Fibroblast of villous mesenchyme (primary cell): Measurements from ENCODE around the gene WLS. TPM values are rescaled to one million over a fixed set of nuclear protein-coding genes. Genes with fewer than 3 reads are reported as not detected.

Source experiments
- DNase-seq: peaks from one replicate; pipeline ENCODE4 v3.0.0-alpha.2; 2010; ENCODE audit warnings: low read depth
- H3K4me3 ChIP-seq: 2 replicates; pipeline ENCODE4 v1.5.1; 2011; ENCODE audit warnings: low read depth, mild to moderate bottlenecking, low read length
- total RNA-seq: library from RNA; depleted of rRNA; stranded (reverse); fragments of >200 nt; gene quantifications from 2 replicates; pipeline ENCODE4 v1.2.3, GENCODE V29; 2012
- TF ChIP-seq, protein P1 (sequence below): IDR thresholded peaks from 2 replicates; pipeline ENCODE4 v1.5.1; 2012; ENCODE audit warnings: low read depth, mild to moderate bottlenecking, low read length; ENCODE audit not compliant: insufficient read depth

The WLS gene
- total RNA-seq, 1 donor = 66.1 TPM

DNA sequence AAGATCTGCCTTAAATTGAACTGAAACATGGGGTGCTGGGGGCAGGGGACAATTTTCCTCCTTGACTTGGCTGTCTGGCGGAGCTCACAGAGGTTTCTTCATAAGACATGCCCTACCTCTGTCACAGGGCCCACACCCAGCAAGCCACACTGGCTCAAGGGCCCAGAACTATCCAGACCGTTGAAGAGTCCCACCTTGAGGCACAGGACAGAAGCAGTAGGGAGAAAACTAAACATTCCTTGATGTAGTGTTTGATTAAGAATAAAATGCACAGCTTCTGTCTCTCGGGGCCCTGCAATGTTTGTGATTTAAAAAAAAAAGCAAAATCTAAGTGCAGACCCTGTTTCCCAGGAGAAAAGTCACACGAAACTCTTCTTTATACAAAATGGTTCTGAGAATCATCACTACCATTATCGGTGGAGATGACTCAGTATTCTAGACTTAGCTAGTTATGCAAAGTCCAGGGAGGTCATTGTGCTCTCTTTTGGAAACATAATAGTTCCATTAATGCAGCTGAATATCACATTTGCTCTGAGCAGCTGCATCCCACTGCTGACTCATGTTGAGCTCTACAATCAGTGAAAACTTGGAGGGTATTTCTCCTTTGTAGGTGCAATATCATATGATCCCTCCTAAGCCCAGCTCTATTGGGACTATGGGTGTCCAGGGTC, 128.3 kb downstream of the WLS start:
- DNase-seq = peak; percentile 28
- TF ChIP-seq, protein P1, sequence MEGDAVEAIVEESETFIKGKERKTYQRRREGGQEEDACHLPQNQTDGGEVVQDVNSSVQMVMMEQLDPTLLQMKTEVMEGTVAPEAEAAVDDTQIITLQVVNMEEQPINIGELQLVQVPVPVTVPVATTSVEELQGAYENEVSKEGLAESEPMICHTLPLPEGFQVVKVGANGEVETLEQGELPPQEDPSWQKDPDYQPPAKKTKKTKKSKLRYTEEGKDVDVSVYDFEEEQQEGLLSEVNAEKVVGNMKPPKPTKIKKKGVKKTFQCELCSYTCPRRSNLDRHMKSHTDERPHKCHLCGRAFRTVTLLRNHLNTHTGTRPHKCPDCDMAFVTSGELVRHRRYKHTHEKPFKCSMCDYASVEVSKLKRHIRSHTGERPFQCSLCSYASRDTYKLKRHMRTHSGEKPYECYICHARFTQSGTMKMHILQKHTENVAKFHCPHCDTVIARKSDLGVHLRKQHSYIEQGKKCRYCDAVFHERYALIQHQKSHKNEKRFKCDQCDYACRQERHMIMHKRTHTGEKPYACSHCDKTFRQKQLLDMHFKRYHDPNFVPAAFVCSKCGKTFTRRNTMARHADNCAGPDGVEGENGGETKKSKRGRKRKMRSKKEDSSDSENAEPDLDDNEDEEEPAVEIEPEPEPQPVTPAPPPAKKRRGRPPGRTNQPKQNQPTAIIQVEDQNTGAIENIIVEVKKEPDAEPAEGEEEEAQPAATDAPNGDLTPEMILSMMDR = no peak
- H3K4me3 ChIP-seq = no peak overlapping the region

- DNase-seq = no peak
- TF ChIP-seq, protein P1 = no peak
- H3K4me3 ChIP-seq = no peak overlapping the region
Measured at GRCh38 chr1:68103011-68103545, 129.2 kb downstream of the WLS start.

- no peak for DNase-seq
- H3K4me3 ChIP-seq = no peak overlapping the region
- TF ChIP-seq, protein P1 = no peak
Measured at GRCh38 chr1:68101829-68102228, 130.5 kb downstream of the WLS start.

GRCh38 chr1:68100571-68100970, 131.8 kb downstream of the WLS start:
- DNase-seq = no peak
- H3K4me3 ChIP-seq = no peak overlapping the region
- TF ChIP-seq, protein P1 = no peak

DNA sequence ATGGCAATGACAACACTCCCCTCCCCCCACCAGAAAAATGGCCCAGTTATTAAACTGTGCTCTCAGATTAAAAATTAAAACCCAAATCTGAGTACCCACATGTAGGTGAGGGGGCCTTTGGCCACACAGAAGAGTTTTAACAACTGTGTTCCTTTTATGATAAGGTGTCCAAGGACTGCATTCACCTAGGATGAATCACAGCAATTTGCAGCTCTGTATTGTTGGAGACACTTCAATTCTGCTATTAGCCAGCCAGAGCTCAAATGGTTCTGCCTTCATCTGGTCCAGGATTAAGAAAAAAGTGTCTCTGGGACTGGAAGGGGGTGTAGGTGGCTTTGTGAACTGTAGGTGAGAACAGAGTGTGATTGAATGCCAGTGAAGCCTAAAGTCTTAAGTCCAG, 138.6 kb downstream of the WLS start:
- no peak overlapping the region for H3K4me3 ChIP-seq
- TF ChIP-seq, protein P1 = no peak
- DNase-seq = no peak

- DNase-seq = no peak
- TF ChIP-seq, protein P1 = no peak
- no peak overlapping the region for H3K4me3 ChIP-seq
Measured at GRCh38 chr1:68087184-68087583, 145.1 kb downstream of the WLS start.

- no peak overlapping the region for H3K4me3 ChIP-seq
- DNase-seq = no peak
- TF ChIP-seq, protein P1 = no peak
Measured at GRCh38 chr1:68085752-68086151, 146.6 kb downstream of the WLS start.
